Bronchial epithelial cell (primary cell): Measurements from ENCODE around the gene MEA1. TPM values are rescaled to one million over a fixed set of nuclear protein-coding genes. Genes with fewer than 3 reads are reported as not detected.
A peak's percentile ranks its signal among the peaks of the same experiment; 100 is the strongest.
"Not testable (repeated sequence)": the region's sequence is repeated elsewhere in the genome, so short reads cannot be mapped to it uniquely, and the experiment has no call there.

Source experiments
- DNase-seq: peaks from one replicate; pipeline ENCODE4 v3.0.0-alpha.2; 2010; ENCODE audit warnings: low read depth
- FAIRE-seq: peaks from 2 replicates; lab custom pipeline; 2011; peaks lifted over from hg19 to GRCh38; lab: Jason Lieb, UNC
- H3K27me3 ChIP-seq: 2 replicates; pipeline ENCODE4 v1.5.1; 2011; ENCODE audit warnings: low read length; ENCODE audit not compliant: control insufficient read depth, insufficient read depth
- H3K36me3 ChIP-seq: 2 replicates; pipeline ENCODE4 v1.5.1; 2011; ENCODE audit warnings: low read length; ENCODE audit not compliant: control insufficient read depth, insufficient read depth
- H3K4me3 ChIP-seq: 2 replicates; pipeline ENCODE4 v1.5.1; 2011; ENCODE audit warnings: mild to moderate bottlenecking, low read depth, low read length, control low read depth
- CTCF ChIP-seq: IDR thresholded peaks from 2 replicates; pipeline ENCODE4 v1.5.1; 2011; ENCODE audit warnings: mild to moderate bottlenecking, moderate library complexity, low read length, control low read depth, inconsistent platforms; ENCODE audit not compliant: insufficient read depth, severe bottlenecking
- total RNA-seq: library from RNA; depleted of rRNA; stranded (reverse); fragments of >200 nt; gene quantifications from 2 replicates; pipeline ENCODE4 v1.2.1, GENCODE V29; 2014

The MEA1 gene
- total RNA-seq, 1 donor from 2014 or later: 62.4 TPM

- no peaks in the 10 kb centered on the region for H3K27me3 ChIP-seq
- FAIRE-seq (no peak), DNase-seq (peak; percentile 74)
- TF ChIP-seq CTCF: no peak
- H3K36me3 ChIP-seq: peaks cover 20% of the 10 kb centered on the region
- H3K4me3 ChIP-seq: no peak overlapping the region
These were observed 7.9 kb downstream of the MEA1 start for GRCh38 chr6:43005844-43006243.

DNA sequence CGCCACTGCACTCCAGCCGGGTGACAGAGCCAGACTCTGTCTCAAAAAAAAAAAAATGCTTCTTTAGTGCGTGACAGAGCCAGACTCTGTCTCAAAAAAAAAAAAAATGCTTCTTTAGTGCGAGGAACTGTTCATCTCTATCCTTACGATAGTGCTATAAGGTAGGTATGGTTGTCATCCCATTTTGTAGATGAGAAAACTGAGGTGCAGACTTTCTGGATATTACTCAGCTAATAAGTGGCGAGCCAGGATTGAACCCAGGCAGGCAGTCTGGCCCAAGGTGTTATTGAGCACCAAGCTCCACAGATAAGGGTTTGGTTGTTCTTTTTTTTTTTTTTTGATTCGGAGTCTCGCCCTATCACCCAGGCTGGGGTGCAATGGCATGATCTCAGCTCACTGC lies 11.9 kb downstream of the MEA1 start:
- FAIRE-seq: no peak
- Histone ChIP-seq H3K36me3 (peaks cover 6% of the 10 kb centered on the region), H3K27me3 (no peaks in the 10 kb centered on the region), H3K4me3 (no peak overlapping the region)
- DNase-seq: no peak
- no peak for TF ChIP-seq CTCF

DNA sequence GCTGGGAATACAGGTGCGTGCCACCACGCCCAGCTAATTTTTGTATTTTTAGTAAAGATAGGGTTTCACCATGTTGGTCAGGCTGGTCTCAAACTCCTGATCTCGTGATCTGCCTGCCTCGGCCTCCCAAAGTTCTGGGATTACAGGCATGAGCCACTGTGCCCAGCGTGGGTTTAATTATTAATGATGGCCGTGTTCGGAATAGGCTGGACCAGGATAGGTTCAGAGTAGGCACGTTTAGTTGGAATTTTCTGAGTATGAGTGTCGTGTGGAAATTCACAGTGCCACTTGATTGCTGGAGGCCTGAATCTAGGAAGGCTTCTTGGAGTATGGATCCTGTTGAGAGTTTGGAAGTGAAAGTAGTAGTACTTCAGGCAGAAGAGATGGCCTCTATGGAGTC lies 15.5 kb downstream of the MEA1 start:
- not testable (repeated sequence) for FAIRE-seq, H3K27me3 ChIP-seq, H3K4me3 ChIP-seq, H3K36me3 ChIP-seq, DNase-seq

DNA sequence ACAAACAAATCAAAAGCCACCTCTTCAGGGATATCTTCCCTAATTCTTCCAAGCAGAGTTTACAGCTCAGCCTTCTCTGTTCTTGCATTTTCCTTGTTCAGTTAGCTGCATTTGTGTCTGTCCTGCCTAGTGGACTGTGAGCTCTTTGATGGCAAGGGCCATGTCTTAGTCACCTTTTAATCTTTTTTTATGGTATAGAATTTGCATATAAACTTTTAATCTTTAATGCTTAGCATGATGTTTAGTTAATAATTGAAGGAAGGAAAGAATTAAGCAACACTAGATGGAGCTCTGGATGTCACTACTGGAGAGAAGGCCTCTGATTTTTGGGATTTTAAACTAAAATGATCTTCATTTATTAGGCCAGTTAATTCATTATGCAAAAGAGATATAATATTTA lies 17.2 kb downstream of the MEA1 start:
- no peaks in the 10 kb centered on the region for H3K27me3 ChIP-seq
- FAIRE-seq (no peak), DNase-seq (no peak)
- no peak overlapping the region for H3K4me3 ChIP-seq
- H3K36me3 ChIP-seq: peaks cover 2% of the 10 kb centered on the region
- TF ChIP-seq CTCF: no peak

DNA sequence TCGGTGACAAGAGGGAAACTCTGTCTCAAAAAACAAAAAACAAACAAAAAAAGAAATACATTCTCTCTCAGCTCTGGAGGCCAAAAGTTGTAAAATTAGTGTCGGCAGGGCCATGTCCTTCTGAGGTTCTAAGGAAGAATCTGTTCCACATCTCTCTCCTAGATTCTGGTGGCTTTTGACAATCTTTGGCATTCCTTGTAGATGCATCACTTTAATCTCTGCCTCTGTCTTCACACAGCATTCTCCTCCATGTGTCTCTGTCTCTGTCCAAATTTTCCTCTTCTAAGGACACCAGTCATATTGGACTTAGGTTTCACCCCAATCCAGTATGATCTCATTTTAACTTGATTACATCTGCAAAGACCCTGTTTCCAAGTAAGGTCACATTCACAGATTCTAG lies 20.3 kb downstream of the MEA1 start:
- no peak for TF ChIP-seq CTCF
- Histone ChIP-seq H3K27me3 (no peaks in the 10 kb centered on the region), H3K4me3 (no peak overlapping the region), H3K36me3 (peaks cover 2% of the 10 kb centered on the region)
- DNase-seq (no peak), FAIRE-seq (no peak)

DNA sequence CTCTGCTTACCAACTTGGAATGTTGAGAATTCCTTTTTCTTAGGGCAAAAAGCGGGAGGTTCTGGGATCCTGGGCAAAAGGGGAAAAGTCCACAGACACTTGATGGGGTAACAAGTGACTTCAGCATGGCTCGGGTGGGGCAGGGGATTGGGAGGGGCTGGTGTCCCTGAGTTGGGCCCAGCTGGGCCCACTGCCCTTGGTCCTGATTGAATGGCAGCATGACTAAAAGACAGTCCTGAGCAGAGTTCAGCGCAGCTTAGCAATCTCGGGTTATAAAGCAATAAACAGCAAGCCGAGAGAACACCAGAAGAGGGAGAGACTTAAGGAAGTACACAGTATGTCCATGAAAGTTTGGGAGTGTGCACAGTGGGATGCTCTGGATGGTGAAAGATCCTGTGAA lies 23.8 kb downstream of the MEA1 start:
- no peak for TF ChIP-seq CTCF
- Histone ChIP-seq H3K27me3 (no peaks in the 10 kb centered on the region), H3K36me3 (peaks cover 2% of the 10 kb centered on the region), H3K4me3 (no peak overlapping the region)
- DNase-seq (no peak), FAIRE-seq (peak; percentile 60)
